C4-2B (cell line): ENCODE results near the gene GNLY.

Experiments used
- H3K27ac ChIP-seq: fragments of 450-650 bp; 2 replicates; pipeline ENCODE4 v1.5.1; 2017
- ZFX ChIP-seq: fragments of 450-650 bp; IDR thresholded peaks from 2 replicates; pipeline ENCODE4 v1.6.1; 2017
- TF ChIP-seq, protein P1 (sequence below): fragments of 450-650 bp; conservative IDR thresholded peaks from 2 replicates; pipeline ENCODE4 v1.5.1; 2017; ENCODE audit warnings: mild to moderate bottlenecking

The GNLY gene

GRCh38 chr2:85729825-85730510 lies 35.8 kb downstream of the GNLY start:
- TF ChIP-seq, protein P1, sequence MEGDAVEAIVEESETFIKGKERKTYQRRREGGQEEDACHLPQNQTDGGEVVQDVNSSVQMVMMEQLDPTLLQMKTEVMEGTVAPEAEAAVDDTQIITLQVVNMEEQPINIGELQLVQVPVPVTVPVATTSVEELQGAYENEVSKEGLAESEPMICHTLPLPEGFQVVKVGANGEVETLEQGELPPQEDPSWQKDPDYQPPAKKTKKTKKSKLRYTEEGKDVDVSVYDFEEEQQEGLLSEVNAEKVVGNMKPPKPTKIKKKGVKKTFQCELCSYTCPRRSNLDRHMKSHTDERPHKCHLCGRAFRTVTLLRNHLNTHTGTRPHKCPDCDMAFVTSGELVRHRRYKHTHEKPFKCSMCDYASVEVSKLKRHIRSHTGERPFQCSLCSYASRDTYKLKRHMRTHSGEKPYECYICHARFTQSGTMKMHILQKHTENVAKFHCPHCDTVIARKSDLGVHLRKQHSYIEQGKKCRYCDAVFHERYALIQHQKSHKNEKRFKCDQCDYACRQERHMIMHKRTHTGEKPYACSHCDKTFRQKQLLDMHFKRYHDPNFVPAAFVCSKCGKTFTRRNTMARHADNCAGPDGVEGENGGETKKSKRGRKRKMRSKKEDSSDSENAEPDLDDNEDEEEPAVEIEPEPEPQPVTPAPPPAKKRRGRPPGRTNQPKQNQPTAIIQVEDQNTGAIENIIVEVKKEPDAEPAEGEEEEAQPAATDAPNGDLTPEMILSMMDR = no peak
- TF ChIP-seq ZFX = no peak
- no peak overlapping the region for H3K27ac ChIP-seq

GRCh38 chr2:85730686-85731230 lies 36.6 kb downstream of the GNLY start:
- TF ChIP-seq ZFX = no peak
- TF ChIP-seq, protein P1 = no peak
- no peak overlapping the region for H3K27ac ChIP-seq

GRCh38 chr2:85731606-85732005 lies 37.4 kb downstream of the GNLY start:
- no peak overlapping the region for H3K27ac ChIP-seq
- TF ChIP-seq, protein P1 = no peak
- no peak for TF ChIP-seq ZFX

DNA sequence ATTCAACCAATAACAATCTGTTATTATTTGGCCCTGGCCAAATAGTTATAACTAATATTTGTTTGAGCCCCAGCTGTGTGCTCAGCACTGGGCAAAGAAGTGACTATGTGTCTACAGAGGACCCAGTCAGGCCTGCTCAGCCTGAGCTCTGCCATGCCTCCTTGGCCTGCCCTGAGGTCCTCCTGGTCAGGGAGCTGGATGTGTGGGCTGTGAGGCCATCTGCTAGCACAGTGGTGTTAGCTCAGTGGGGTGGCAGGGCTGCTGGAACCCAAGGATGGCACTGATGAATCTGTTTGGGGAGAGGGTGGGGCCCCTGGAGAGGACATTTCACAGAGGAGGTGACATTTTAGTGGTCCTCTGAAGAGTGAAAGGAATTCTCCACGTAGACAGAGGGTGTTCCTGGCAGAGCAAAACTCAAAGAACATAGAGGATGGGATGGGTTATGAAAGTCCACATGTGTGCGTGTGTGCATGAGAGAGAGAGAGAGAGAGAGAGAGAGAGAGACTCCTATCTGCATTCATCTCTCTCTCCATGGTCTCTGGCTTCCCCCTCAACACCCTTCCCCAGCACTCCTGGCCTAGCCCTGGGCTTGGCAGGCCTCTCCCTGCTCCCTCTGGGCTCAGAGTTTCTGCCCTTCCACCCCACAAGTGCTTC lies 38.4 kb downstream of the GNLY start:
- no peak overlapping the region for H3K27ac ChIP-seq
- no peak for TF ChIP-seq ZFX
- TF ChIP-seq, protein P1 = no peak

DNA sequence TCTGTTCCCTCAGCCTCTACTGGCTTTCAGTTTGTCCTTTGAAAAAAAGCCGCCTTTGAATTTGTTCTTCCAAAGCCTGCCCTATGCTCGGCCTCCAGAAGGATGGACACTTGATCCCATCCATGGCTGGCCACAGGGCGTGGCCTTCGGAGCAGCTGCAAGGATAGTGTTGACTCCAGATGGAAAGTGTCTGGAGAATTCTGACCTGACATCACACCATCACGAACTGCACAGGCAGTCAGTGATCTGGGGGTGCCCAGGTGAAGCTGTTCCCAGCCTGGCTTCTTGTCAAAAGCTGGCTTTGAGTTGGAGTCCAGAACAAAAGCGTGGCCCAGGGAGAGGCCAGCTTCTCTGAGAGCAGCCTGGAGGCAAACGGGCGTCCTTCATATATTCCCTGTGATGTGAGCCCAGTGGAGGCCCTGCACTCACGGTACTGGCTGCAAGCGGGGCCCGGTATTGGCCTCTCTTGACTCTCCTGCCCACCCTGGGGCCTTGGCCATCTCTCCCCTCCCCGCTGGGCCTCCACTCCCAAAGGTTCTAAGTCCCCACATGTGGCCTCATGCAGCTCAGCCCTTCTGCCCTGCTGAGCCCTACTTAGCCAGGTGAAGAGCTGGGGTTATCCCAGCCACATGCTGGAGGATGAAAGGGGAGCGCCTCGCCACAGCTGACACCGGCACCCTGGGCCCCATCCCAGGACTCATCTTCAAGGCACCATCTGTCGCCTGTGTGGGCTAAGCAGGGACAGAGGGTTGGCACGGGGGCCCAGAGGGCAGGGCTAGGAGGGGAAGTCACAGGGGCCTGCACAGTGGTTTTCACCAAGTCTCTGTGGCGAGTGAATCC lies 39.2 kb downstream of the GNLY start:
- TF ChIP-seq, protein P1 = no peak
- TF ChIP-seq ZFX = no peak
- no peak overlapping the region for H3K27ac ChIP-seq

GRCh38 chr2:85734015-85734414 lies 39.9 kb downstream of the GNLY start:
- TF ChIP-seq, protein P1 = no peak
- TF ChIP-seq ZFX = no peak
- H3K27ac ChIP-seq = no peak overlapping the region
